Fibroblast of pulmonary artery (primary cell): ENCODE measurements around the gene LRRC4C.

Experiments used
- DNase-seq: peaks from one replicate; pipeline ENCODE4 v3.0.0-alpha.2; 2010; ENCODE audit warnings: low read depth
- H3K4me3 ChIP-seq: replicated peaks from 2 replicates; pipeline ENCODE4 v1.5.1; 2011; ENCODE audit warnings: low read depth, mild to moderate bottlenecking, control low read depth, low read length, moderate library complexity
- CTCF ChIP-seq: IDR thresholded peaks from 2 replicates; pipeline ENCODE4 v1.5.1; 2011; ENCODE audit warnings: mild to moderate bottlenecking, control low read depth, low read length, inconsistent platforms; ENCODE audit errors: missing control alignments

LRRC4C gene

DNA sequence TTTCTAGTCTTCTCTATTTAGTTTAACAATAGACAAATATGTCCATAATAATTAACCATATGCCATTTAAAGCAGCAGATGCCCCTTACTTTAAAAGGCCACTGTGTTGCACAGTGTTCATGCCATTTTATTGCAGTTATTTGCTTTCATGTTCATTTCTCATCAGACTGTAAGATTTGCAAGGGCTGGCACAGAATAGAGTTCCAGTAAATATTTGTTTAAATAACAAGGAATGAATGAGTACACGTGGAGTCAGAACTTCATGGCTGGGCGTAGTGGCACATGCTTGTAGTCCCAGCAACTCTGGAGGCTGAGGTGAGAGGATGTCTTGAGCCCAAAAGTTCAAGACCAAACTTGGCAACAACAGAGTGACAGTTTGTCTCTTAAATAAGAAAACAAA, 1228.6 kb downstream of the LRRC4C start:
- no peak for TF ChIP-seq CTCF
- H3K4me3 ChIP-seq = no peak overlapping the region
- no peak for DNase-seq

DNA sequence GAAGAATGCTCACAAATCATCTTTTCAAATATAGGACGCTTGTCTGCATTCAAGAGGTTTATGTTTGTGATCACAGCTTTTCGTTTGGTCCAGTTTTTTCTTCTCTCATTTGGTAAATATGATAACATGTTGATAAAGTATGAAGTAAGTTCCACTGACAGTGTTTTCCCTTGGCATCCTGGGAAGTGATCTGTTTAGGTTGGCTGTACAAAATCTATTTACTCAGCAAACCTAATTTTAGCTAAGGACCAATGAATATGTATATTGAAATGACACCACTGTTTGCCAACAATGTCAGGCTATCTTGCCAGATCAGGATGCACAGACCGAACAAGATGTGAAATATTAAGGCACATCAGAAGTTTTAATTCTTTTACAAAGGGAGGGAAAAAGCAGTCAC, 1230.8 kb downstream of the LRRC4C start:
- TF ChIP-seq CTCF = no peak

GRCh38 chr11:40227730-40228129, 1231.7 kb downstream of the LRRC4C start:
- no peak for DNase-seq
- no peak for TF ChIP-seq CTCF
- H3K4me3 ChIP-seq = no peak overlapping the region

More for the DNA sequence above, 1230.8 kb downstream of the LRRC4C start:
- DNase-seq = no peak
- H3K4me3 ChIP-seq = no peak overlapping the region

DNA sequence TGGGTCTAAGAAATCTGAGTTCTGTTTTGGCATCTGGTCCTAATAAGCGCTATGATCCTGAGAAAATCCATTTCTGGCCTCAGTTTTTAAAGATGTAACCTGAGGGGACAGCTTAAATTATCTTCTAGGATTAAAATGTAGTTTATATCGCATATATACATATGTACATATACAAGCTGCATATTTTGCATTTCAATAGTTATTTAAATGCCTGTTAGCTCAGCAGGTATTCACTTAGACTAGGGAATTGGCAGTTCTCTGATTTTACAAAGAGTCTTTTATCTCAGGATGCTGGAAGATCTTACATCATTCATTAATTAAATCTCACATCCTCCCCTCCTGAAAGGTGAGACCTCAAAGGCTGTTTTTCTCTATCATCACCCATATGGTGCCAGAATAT, 1232.8 kb downstream of the LRRC4C start:
- no peak for TF ChIP-seq CTCF
- no peak overlapping the region for H3K4me3 ChIP-seq
- no peak for DNase-seq

GRCh38 chr11:40223596-40224330, 1235.7 kb downstream of the LRRC4C start:
- DNase-seq = no peak
- TF ChIP-seq CTCF = no peak
- H3K4me3 ChIP-seq = no peak overlapping the region

DNA sequence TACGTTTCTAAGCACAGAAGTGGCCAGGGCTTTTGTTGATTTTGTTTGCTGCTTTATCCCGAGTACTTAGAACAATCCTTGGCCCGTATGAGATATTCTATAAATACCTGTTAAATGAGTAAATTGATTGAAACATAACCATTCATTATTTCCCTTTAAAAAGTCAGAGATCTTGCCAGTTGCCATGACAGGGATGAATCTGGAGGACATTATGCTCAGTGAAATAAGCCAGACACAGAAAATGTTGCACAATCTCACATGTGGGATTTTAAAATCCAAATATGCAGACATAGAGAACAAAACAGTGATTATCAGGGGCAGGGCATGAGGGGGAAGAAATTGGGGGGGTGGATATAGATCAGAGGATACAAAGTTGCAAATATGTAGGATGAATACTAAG, 1240.1 kb downstream of the LRRC4C start:
- no peak for DNase-seq
- no peak overlapping the region for H3K4me3 ChIP-seq
- TF ChIP-seq CTCF = no peak

DNA sequence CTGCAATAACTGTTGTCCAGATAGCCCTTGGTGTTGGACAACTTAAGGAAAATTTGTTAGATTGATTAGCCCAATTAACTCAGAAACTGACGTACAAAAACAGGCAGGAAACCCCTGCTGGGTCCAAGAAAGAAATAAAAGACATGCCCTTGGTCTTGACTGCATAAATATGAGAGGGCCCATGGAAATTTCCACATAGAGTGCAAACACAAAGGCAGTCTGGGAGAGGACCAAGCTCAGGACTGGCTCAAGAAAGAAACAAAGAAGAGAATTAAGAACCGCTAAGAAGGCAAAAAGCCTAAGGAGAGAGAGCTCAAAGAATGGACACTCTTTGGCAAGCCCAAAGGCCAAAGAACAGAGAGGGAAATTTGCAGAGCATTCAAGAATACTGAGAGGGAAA, 1243.9 kb downstream of the LRRC4C start:
- no peak overlapping the region for H3K4me3 ChIP-seq
- DNase-seq = no peak
- no peak for TF ChIP-seq CTCF
